ENCODE data around the gene NUMA1. TPM values are rescaled to one million over a fixed set of nuclear protein-coding genes. Genes with fewer than 3 reads are reported as not detected.

NUMA1 gene
- total and polyA plus RNA-seq, 2 experiments from 2014 or later: 33.2 to 104 TPM

- no peak for TF ChIP-seq ZNF462 (CRISPR knock-in tag; IDR thresholded peaks at IDR 0.05)
- no peak for TF ChIP-seq REST (IDR thresholded peaks at IDR 0.05; ENCODE audit: unreplicated experiment)
- no peak for TF ChIP-seq ZNF114 (CRISPR knock-in tag; IDR thresholded peaks at IDR 0.05)
- no peak for TF ChIP-seq ZNF331 (CRISPR knock-in tag; IDR thresholded peaks at IDR 0.05; ENCODE audit: low read depth)
- no peak for TF ChIP-seq EZH2phosphoT487 (IDR thresholded peaks at IDR 0.05; ENCODE audit: unreplicated experiment)
- TF ChIP-seq POLR2AphosphoS5 (IDR thresholded peaks at IDR 0.05; ENCODE audit: low read depth): no peak
- no peak for TF ChIP-seq CREB1 (CRISPR knock-in tag; IDR thresholded peaks at IDR 0.05; ENCODE audit: low read depth)
- TF ChIP-seq, protein P1, sequence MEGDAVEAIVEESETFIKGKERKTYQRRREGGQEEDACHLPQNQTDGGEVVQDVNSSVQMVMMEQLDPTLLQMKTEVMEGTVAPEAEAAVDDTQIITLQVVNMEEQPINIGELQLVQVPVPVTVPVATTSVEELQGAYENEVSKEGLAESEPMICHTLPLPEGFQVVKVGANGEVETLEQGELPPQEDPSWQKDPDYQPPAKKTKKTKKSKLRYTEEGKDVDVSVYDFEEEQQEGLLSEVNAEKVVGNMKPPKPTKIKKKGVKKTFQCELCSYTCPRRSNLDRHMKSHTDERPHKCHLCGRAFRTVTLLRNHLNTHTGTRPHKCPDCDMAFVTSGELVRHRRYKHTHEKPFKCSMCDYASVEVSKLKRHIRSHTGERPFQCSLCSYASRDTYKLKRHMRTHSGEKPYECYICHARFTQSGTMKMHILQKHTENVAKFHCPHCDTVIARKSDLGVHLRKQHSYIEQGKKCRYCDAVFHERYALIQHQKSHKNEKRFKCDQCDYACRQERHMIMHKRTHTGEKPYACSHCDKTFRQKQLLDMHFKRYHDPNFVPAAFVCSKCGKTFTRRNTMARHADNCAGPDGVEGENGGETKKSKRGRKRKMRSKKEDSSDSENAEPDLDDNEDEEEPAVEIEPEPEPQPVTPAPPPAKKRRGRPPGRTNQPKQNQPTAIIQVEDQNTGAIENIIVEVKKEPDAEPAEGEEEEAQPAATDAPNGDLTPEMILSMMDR (conservative IDR thresholded peaks at IDR 0.05; ENCODE audit: low read depth in 2 of 2): no peak
Observed at GRCh38 chr11:71986131-71986530, 94.2 kb downstream of the NUMA1 start (continued).
